Nephron progenitor cell (in vitro differentiated cells): ENCODE measurements around the gene RAD51B.

Experiments used
- DNase-seq: peaks from one replicate; pipeline ENCODE4 v3.0.0; 2021
- H3K27ac Mint-ChIP-seq: 2 replicates; pipeline ENCODE4 v1.8.0; 2021; ENCODE audit warnings: mild to moderate bottlenecking, moderate library complexity, mixed read lengths
- H3K27me3 Mint-ChIP-seq: 2 replicates; pipeline ENCODE4 v1.8.0; 2021; ENCODE audit warnings: mild to moderate bottlenecking, low read depth, mixed read lengths; ENCODE audit not compliant: poor library complexity
- H3K36me3 Mint-ChIP-seq: 2 replicates; pipeline ENCODE4 v1.8.0; 2021; ENCODE audit warnings: low read depth, mixed read lengths
- H3K4me1 Mint-ChIP-seq: 2 replicates; pipeline ENCODE4 v1.8.0; 2021; ENCODE audit warnings: mixed read lengths
- H3K4me3 Mint-ChIP-seq: 2 replicates; pipeline ENCODE4 v1.8.0; 2021; ENCODE audit warnings: mild to moderate bottlenecking, moderate library complexity, mixed read lengths
- H3K9me3 Mint-ChIP-seq: 2 replicates; pipeline ENCODE4 v1.8.0; 2021; ENCODE audit warnings: mild to moderate bottlenecking, moderate library complexity, mixed read lengths
- CTCF ChIP-seq: fragments of 200-600 bp; sonication (generic); IDR thresholded peaks from 2 replicates; pipeline ENCODE4 v1.5.0; 2021; ENCODE audit warnings: antibody characterized with exemption

Gene RAD51B

DNA sequence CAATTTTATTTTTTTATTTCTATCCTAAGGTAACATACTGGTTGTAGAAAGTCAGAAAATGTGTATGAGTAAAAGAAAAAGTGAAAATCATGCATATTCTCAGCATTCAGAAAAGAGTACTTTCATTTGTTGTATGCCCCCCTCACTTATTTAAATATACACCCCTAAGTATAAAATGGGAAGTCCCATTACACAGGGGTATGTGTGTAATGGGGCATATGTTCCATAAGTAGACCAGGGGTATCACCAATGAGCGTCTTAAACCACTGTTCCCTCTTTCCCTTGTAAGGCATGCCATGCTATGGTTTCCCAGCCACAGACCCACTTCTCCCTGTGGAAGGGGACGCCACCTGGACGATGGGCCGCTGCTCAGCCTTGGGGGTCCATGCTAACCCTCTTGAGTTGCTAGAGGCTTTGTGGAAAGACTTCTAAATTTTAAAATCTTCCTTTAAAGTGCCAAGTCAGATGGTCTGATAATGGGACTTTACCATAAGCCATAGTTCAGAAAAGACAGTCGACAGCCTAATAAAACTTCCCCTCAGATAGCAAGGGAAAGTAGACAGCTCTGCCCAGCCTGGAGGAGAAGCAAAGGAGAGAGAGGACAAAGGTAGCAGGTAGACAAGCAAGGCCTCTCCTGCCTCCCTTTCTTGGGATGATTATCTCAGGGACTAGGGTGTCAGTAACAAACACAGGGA, 855.1 kb downstream of the RAD51B start:
- no peak overlapping the region for H3K4me3 Mint-ChIP-seq
- peaks cover 50% of the 10 kb centered on the region for H3K4me1 Mint-ChIP-seq
- H3K27ac Mint-ChIP-seq = no peak overlapping the region
- peaks cover 2% of the 10 kb centered on the region for H3K36me3 Mint-ChIP-seq
- no peak for TF ChIP-seq CTCF
- peaks cover 7% of the 10 kb centered on the region for H3K27me3 Mint-ChIP-seq
- no peak for DNase-seq
- peaks cover 3% of the 10 kb centered on the region for H3K9me3 Mint-ChIP-seq

- no peak overlapping the region for H3K27ac Mint-ChIP-seq
- no peak for DNase-seq
- H3K27me3 Mint-ChIP-seq = peaks cover 7% of the 10 kb centered on the region
- no peak for TF ChIP-seq CTCF
- H3K9me3 Mint-ChIP-seq = peaks cover 7% of the 10 kb centered on the region
- H3K36me3 Mint-ChIP-seq = peaks cover 5% of the 10 kb centered on the region
- peaks cover 45% of the 10 kb centered on the region for H3K4me1 Mint-ChIP-seq
- H3K4me3 Mint-ChIP-seq = no peak overlapping the region
Measured at GRCh38 chr14:68675233-68675577, 855.6 kb downstream of the RAD51B start.

DNA sequence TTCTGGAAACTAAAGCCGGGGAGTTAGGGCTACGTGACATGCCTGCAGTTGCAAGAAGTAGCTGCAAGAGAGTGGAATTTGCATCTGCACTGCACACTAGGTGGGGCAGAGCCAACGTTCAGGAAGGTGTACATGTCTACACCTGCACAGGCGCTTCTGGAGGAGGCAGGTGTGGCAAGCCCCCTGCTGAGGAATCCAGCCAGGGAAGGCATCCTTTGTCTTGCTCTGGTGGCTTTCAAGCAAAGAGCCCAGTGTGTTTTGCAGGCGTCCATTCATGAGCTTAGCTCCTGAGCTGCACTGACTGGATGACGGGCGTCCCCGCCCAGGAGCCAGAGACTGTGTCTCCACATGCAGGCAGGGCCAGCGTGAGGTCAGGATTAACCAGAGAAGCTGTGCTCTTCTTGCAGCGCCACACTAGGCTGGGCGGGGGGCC, 856.9 kb downstream of the RAD51B start:
- Mint-ChIP-seq H3K36me3 (peaks cover 5% of the 10 kb centered on the region), H3K27me3 (peaks cover 7% of the 10 kb centered on the region), H3K4me3 (no peak overlapping the region), H3K27ac (no peak overlapping the region), H3K9me3 (peaks cover 11% of the 10 kb centered on the region), H3K4me1 (peaks cover 45% of the 10 kb centered on the region)
- no peak for TF ChIP-seq CTCF
- DNase-seq = no peak

DNA sequence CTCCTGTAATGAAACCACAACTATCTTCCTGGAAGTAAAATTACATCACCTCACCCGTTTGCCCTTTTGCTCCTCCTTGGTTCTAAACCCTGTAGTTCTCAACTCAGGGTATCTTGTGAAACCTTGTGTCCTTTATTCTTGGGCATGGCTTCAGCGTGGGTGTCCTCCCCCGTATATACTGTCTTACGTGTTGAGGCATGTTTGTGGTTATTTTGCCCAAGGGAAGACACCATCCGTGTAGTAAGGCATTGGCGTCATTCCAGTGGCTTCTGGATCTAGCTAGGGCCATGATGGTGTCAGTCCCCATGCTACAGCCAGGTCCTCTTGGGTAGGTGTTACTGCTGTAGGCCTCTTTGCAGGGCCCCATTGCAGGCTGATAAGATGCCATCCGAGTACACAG, 857.9 kb downstream of the RAD51B start:
- peaks cover 8% of the 10 kb centered on the region for H3K27me3 Mint-ChIP-seq
- peaks cover 5% of the 10 kb centered on the region for H3K36me3 Mint-ChIP-seq
- peak overlapping the region; percentile 12 for H3K27ac Mint-ChIP-seq
- no peak overlapping the region for H3K4me3 Mint-ChIP-seq
- H3K4me1 Mint-ChIP-seq = peaks cover 46% of the 10 kb centered on the region
- no peak for TF ChIP-seq CTCF
- H3K9me3 Mint-ChIP-seq = peaks cover 11% of the 10 kb centered on the region
- DNase-seq = no peak

GRCh38 chr14:68677901-68678300, 858.3 kb downstream of the RAD51B start:
- DNase-seq = no peak
- Mint-ChIP-seq H3K9me3 (peaks cover 11% of the 10 kb centered on the region), H3K4me1 (peaks cover 47% of the 10 kb centered on the region), H3K27me3 (peaks cover 11% of the 10 kb centered on the region), H3K27ac (peak overlapping the region; percentile 41), H3K4me3 (no peak overlapping the region), H3K36me3 (peaks cover 5% of the 10 kb centered on the region)
- no peak for TF ChIP-seq CTCF

DNA sequence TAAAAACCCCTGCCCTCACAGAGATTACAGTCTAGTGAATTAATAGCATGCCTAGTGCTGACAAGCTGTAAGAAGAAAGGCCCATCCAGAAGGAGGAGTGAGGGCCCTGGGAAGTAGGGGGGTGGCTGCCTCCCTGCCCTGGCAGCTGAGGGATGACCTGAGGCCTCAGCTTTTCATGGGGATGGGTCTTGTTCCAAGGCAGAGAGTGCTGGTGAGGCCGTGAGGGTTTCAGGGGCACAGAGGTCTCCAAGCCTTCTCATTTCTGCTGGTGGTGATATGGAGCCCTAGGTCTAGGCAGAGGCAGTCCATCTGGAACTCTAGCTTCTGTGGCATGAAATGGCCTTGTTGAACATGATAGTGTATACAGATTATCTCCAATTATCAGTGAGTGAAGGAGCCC, 858.9 kb downstream of the RAD51B start:
- no peak for TF ChIP-seq CTCF
- no peak overlapping the region for H3K4me3 Mint-ChIP-seq
- peaks cover 11% of the 10 kb centered on the region for H3K9me3 Mint-ChIP-seq
- no peak for DNase-seq
- peaks cover 52% of the 10 kb centered on the region for H3K4me1 Mint-ChIP-seq
- peaks cover 15% of the 10 kb centered on the region for H3K27me3 Mint-ChIP-seq
- H3K36me3 Mint-ChIP-seq = peaks cover 5% of the 10 kb centered on the region
- H3K27ac Mint-ChIP-seq = no peak overlapping the region
